HG02943 (cell line): ENCODE data around the gene DEPDC5.
"Not testable (repeated sequence)": the region's sequence is repeated elsewhere in the genome, so short reads cannot be mapped to it uniquely, and the experiment has no call there.

Experiments
- ATAC-seq: cut with Tn5 transposase; IDR thresholded peaks from one replicate; pipeline ENCODE4 v1.9.1; 2021; ENCODE audit warnings: mild to moderate bottlenecking, low read depth, moderate library complexity; ENCODE audit not compliant: unreplicated experiment

The DEPDC5 gene

GRCh38 chr22:31748490-31748889, 5.3 kb upstream of the DEPDC5 start:
- no peak for ATAC-seq

- ATAC-seq: peak; percentile 67
These were observed 4.0 kb upstream of the DEPDC5 start, which contains the start of gene PRR14L for GRCh38 chr22:31749636-31750364. PRR14L (minus strand) TSS chr22:31750132; CDS start chr22:31738860, 11,272 bp downstream.

GRCh38 chr22:31750365-31751284, 3.2 kb upstream of the DEPDC5 start:
- no peak for ATAC-seq

- no peak for ATAC-seq
These were observed 1.5 kb upstream of the DEPDC5 start for GRCh38 chr22:31752096-31752847.

- peak; percentile 1 for ATAC-seq
These were observed 700 bp upstream of the DEPDC5 start for GRCh38 chr22:31753005-31753633.

GRCh38 chr22:31754813-31755212, 994 bp downstream of the DEPDC5 start:
- no peak for ATAC-seq

GRCh38 chr22:31757265-31757664, 3.4 kb downstream of the DEPDC5 start:
- no peak for ATAC-seq

GRCh38 chr22:31758860-31759259, 5.0 kb downstream of the DEPDC5 start:
- not testable (repeated sequence) for ATAC-seq

- no peak for ATAC-seq
These were observed 11.0 kb downstream of the DEPDC5 start for GRCh38 chr22:31764785-31765184.

DNA sequence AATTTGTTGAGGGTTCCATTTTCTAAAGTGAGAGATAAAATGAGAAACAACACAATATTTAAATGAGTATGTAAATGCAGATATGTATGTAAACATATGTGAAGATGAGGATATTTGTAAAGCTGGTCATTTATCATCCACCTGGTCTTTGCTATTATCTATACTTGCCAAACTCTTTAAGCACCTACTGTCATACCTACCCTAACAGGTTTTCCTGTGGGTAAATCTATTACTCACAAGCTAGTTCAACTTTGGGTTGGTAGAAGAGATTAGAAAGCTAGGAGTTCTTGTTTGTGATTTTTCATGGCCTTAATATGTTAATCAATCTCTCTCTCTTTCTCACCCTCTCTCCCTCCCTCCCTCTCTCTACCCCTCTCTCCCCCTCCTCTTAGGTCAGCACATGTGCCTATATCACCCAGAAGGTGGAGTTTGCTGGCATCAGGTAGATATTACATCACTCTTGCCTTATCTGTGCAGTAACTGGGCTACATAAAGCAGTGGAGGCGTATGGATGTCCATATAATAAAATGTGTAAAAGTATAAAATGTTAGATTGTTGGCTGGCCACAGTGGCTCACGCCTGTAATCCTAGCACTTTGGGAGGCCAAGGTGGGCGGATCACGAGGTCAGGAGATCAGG, 14.7 kb downstream of the DEPDC5 start:
- no peak for ATAC-seq

DNA sequence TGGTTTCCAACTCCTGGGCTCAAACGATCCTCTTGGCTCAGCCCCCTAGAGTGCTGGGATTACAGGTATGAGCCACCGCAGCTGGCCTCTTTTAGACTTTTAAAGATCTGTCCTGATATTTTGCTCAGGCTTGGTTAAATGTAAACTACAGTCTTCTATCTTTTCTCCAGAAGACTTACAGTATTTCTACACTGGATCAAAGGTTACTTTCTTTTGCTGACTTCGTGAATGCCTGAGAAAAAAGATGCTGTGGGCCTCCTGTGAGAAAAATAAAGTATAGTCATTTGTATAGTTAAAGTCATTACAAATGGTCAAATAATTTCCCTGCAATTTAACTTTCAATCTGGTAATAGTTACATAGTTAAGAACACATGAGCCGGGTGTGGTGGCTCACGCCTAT, 19.6 kb downstream of the DEPDC5 start:
- ATAC-seq: no peak

DNA sequence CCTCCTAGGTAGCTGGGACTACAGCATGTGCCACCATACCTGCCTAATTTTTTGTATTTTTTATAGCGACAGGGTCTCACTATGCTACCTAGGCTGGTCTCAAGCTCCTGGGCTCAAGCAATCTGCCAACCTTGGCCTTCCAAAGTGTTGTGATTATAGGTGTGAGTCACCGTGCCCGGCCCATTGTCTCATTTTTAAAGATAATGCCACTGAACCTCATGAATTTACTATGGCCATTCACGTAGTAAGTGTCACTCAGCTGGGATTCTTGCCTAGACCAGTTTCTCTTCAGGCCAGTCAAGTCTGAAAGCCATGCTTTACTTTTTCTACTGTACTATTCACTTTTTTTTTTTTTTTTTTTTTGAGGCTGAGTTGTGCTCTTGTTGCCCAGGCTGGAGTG, 22.4 kb downstream of the DEPDC5 start:
- ATAC-seq: no peak

DNA sequence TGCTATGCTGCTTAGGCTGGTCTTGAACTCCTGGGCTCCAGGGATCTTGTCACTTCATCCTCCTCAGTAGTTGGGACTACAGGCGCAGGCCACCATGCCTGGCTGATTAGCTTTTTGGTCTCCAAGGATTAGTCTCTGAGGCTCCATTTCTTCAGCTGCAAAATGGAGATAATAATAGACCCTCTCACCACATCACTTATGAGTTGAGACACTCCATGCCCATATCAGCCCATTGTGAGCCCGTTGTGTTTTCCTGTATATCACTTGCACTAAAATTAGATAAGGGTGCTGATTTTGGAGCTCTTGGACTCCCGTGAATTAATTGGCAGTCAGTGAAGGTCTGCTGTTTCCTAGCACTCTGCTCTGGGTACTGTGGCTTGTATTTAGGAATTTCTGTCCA, 36.0 kb downstream of the DEPDC5 start:
- ATAC-seq: no peak

DNA sequence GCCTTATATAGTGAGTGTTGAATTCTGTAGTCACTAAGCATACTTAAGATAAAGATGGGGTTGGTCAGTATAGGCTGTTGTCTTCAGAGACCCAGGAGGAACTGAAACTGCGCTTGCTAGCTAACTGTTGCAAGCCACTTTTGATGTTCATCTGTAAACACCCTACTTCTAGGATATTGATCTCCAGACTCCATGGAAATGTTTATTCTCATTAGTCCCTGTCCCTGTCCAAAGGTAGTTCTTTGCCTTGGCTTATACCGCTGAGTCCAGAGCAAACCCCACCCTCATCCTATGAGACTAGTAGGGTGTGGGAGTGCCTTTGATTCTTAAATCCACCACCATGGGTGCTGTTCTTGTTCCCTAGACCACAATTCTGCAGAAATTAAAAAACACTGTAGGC, 36.4 kb downstream of the DEPDC5 start:
- ATAC-seq: no peak

DNA sequence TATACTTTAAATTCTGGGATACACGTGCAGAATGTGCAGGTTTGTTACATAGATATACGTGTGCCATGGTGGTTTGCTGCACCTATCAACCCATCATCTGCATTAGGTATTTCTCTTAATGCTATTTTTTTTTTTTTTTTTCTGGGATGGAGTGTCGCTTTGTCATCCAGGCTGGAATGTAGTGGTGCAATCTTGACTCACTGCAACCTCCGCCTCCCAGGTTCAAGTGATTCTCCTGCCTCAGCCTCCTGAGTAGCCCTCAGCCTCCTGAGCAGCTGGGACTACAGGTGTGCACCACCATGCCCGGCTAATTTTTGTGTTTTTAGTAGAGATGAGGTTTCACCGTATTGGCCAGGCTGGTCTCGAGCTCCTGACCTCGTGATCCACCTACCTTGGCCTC, 45.5 kb downstream of the DEPDC5 start:
- not testable (repeated sequence) for ATAC-seq

GRCh38 chr22:31800065-31800464, 46.2 kb downstream of the DEPDC5 start:
- ATAC-seq: no peak

- ATAC-seq: not testable (repeated sequence)
These were observed 47.0 kb downstream of the DEPDC5 start for GRCh38 chr22:31800861-31801260.

DNA sequence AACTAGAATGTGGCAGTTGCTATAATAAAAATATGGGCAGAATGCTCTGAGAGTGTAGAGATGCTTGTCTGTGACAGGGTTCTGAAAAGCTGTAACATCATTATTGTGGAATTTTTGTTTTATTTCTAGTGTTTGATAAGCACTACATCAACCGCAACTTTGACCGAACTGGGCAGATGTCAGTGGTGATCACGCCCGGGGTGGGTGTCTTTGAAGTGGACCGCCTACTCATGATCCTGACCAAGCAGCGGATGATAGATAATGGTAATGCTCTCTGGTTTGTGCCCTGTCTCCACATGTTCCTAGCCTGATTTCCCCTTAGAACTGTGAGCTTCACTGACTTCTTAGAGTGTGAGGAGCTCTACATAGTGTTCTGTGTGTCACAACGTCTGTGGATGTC, 48.8 kb downstream of the DEPDC5 start:
- no peak for ATAC-seq

GRCh38 chr22:31806751-31807150, 52.9 kb downstream of the DEPDC5 start:
- ATAC-seq: no peak
